H1 (cell line): ENCODE data around the gene EME2. TPM values are rescaled to one million over a fixed set of nuclear protein-coding genes. Genes with fewer than 3 reads are reported as not detected.

Source experiments
- CTCF ChIA-PET: fragments of 300-600 bp; sonication (Branson Sonifier 250); formaldehyde crosslinking; loops from one replicate; lab custom pipeline; 2021; ENCODE audit not compliant: partially characterized antibody; lab: Charles Lee
- POLR2A ChIA-PET: fragments of 300-600 bp; sonication (Branson Sonifier 250); formaldehyde crosslinking; loops from one replicate; lab custom pipeline; 2021; ENCODE audit warnings: inconsistent platforms; ENCODE audit not compliant: partially characterized antibody; lab: Charles Lee
- DNase-seq, 2 experiments: peaks; one replicate each; pipeline versions ENCODE4 v3.0.0 to v3.0.0-alpha.2; 2010 to 2022; ENCODE audit warnings: low spot score in 2 of 2, low read depth in 1 of 2, mixed read lengths in 1 of 2
- FAIRE-seq: peaks from 2 replicates; lab custom pipeline; 2011; peaks lifted over from hg19 to GRCh38; lab: Jason Lieb, UNC
- H2AFZ ChIP-seq: 2 replicates; pipeline ENCODE4 v1.8.1; 2012; ENCODE audit warnings: low read length, inconsistent platforms
- H2AK5ac ChIP-seq: 2 replicates; pipeline ENCODE4 v1.6.1; 2013; ENCODE audit warnings: low read depth, low read length
- H2BK120ac ChIP-seq: replicated peaks from 2 replicates; pipeline ENCODE3; 2013; ENCODE audit warnings: low read depth, low read length, inconsistent platforms
- H2BK12ac ChIP-seq: 2 replicates; pipeline ENCODE4 v1.6.1; 2013; ENCODE audit warnings: low read depth, low read length
- H2BK15ac ChIP-seq: 2 replicates; pipeline ENCODE4 v1.6.1; 2013; ENCODE audit warnings: low read length
- H2BK20ac ChIP-seq: 2 replicates; pipeline ENCODE4 v1.6.1; 2013; ENCODE audit warnings: low read length
- H2BK5ac ChIP-seq: 2 replicates; pipeline ENCODE4 v1.6.1; 2013; ENCODE audit warnings: low read depth, low read length
- H3K14ac ChIP-seq: 2 replicates; pipeline ENCODE4 v1.6.1; 2013; ENCODE audit warnings: inconsistent platforms; ENCODE audit not compliant: insufficient read length
- H3K18ac ChIP-seq: 2 replicates; pipeline ENCODE4 v1.6.1; 2013; ENCODE audit warnings: low read length; ENCODE audit errors: extremely low read depth
- H3K23ac ChIP-seq: 2 replicates; pipeline ENCODE4 v1.6.1; 2013; ENCODE audit warnings: inconsistent platforms; ENCODE audit not compliant: insufficient read length
- H3K23me2 ChIP-seq: 2 replicates; pipeline ENCODE4 v1.6.1; 2013; ENCODE audit warnings: low read depth, low read length
- H3K27ac ChIP-seq: 2 replicates; pipeline ENCODE4 v1.6.1; 2011; ENCODE audit warnings: low read depth, low read length, inconsistent platforms
- H3K27me3 ChIP-seq, 4 experiments: replicated peaks in 1 of 4; 1 replicate in 1 of 4; 2 replicates in 3 of 4; pipeline versions ENCODE4 v1.6.1 to v1.8.1; 2011 to 2013; ENCODE audit warnings: low read length in 3 of 4, mild to moderate bottlenecking in 3 of 4, inconsistent platforms in 2 of 4, mixed read lengths in 2 of 4, moderate library complexity in 1 of 4; ENCODE audit not compliant: control insufficient read depth in 3 of 4, insufficient read depth in 3 of 4; ENCODE audit errors: extremely low read depth in 1 of 4
- H3K36me3 ChIP-seq, 4 experiments: 2 replicates each; pipeline versions ENCODE4 v1.6.1 to v1.8.1; 2011 to 2013; ENCODE audit warnings: mild to moderate bottlenecking in 4 of 4, low read length in 3 of 4, moderate library complexity in 2 of 4, control low read depth in 1 of 4, inconsistent platforms in 1 of 4; ENCODE audit not compliant: insufficient read depth in 4 of 4, control insufficient read depth in 2 of 4
- H3K4ac ChIP-seq: replicated peaks from 2 replicates; pipeline ENCODE3; 2013; ENCODE audit warnings: low read length, low read depth, mixed read lengths, inconsistent platforms; ENCODE audit not compliant: insufficient read length
- H3K4me1 ChIP-seq, 4 experiments: replicated peaks in 1 of 4; 1 replicate in 1 of 4; 2 replicates in 3 of 4; pipeline versions ENCODE4 v1.6.1 to v1.8.1; 2011 to 2013; ENCODE audit warnings: low read length in 3 of 4, inconsistent platforms in 2 of 4, mixed read lengths in 1 of 4; ENCODE audit not compliant: insufficient read depth in 4 of 4, control insufficient read depth in 3 of 4
- H3K4me2 ChIP-seq, 2 experiments: 2 replicates each; pipeline versions ENCODE4 v1.6.1 to v1.8.1; 2011 to 2013; ENCODE audit warnings: low read depth in 2 of 2, low read length in 2 of 2, control low read depth in 1 of 2, inconsistent platforms in 1 of 2, mild to moderate bottlenecking in 1 of 2; ENCODE audit not compliant: insufficient read depth in 1 of 2
- H3K4me3 ChIP-seq, 4 experiments: fragments of 200-600, 300-600 bp in 1 of 4; sonication (generic), shearing (Covaris generic), sonication (Bioruptor Twin) in 1 of 4; 2 replicates each; pipeline versions ENCODE4 v1.5.1 to v1.8.1; 2011 to 2016; ENCODE audit warnings: low read length in 4 of 4, low read depth in 3 of 4, control low read depth in 2 of 4, inconsistent platforms in 2 of 4, mild to moderate bottlenecking in 2 of 4, mixed read lengths in 1 of 4, moderate library complexity in 1 of 4; ENCODE audit not compliant: insufficient read depth in 2 of 4; ENCODE audit errors: extremely low read depth in 1 of 4
- H3K56ac ChIP-seq: replicated peaks from 2 replicates; pipeline ENCODE3; 2013; ENCODE audit warnings: low read depth, mild to moderate bottlenecking, mixed read lengths, low read length, inconsistent platforms; ENCODE audit not compliant: insufficient read length
- H3K79me1 ChIP-seq: 2 replicates; pipeline ENCODE4 v1.6.1; 2013; ENCODE audit warnings: low read depth, low read length, control low read depth
- H3K79me2 ChIP-seq, 2 experiments: 2 replicates each; pipeline versions ENCODE4 v1.6.1 to v1.8.1; 2012 to 2013; ENCODE audit warnings: low read length in 2 of 2, mild to moderate bottlenecking in 2 of 2, inconsistent platforms in 1 of 2; ENCODE audit not compliant: insufficient read depth in 2 of 2, control insufficient read depth in 1 of 2
- H3K9ac ChIP-seq, 4 experiments: replicated peaks in 1 of 4; 1 replicate in 1 of 4; 2 replicates in 3 of 4; pipeline versions ENCODE4 v1.6.1 to v1.8.1; 2011 to 2013; ENCODE audit warnings: low read depth in 3 of 4, low read length in 3 of 4, control low read depth in 2 of 4, mild to moderate bottlenecking in 2 of 4, moderate library complexity in 2 of 4, inconsistent platforms in 1 of 4; ENCODE audit errors: extremely low read depth in 1 of 4
- H3K9me3 ChIP-seq, 2 experiments: 2 replicates each; pipeline versions ENCODE4 v1.6.1 to v1.8.1; 2012 to 2013; ENCODE audit warnings: mild to moderate bottlenecking in 2 of 2, moderate library complexity in 2 of 2, control low read depth in 1 of 2, inconsistent platforms in 1 of 2, low read depth in 1 of 2, low read length in 1 of 2, mixed read lengths in 1 of 2; ENCODE audit not compliant: insufficient read depth in 2 of 2
- H4K20me1 ChIP-seq, 2 experiments: replicated peaks in 1 of 2; 2 replicates each; pipeline versions ENCODE3 to v1.8.1; 2011 to 2013; ENCODE audit warnings: inconsistent platforms in 2 of 2, low read length in 2 of 2, mild to moderate bottlenecking in 1 of 2; ENCODE audit not compliant: insufficient read depth in 2 of 2, control insufficient read depth in 1 of 2
- H4K5ac ChIP-seq: 2 replicates; pipeline ENCODE4 v1.6.1; 2013; ENCODE audit warnings: low read length, low read depth, mixed read lengths, inconsistent platforms; ENCODE audit not compliant: insufficient read length
- H4K8ac ChIP-seq: 2 replicates; pipeline ENCODE4 v1.8.0; 2013; ENCODE audit warnings: mild to moderate bottlenecking, moderate library complexity, low read length, inconsistent platforms; ENCODE audit not compliant: insufficient read depth; ENCODE audit errors: extremely low read depth
- H4K91ac ChIP-seq: replicated peaks from 2 replicates; pipeline ENCODE3; 2013; ENCODE audit warnings: low read length, mixed read lengths, inconsistent platforms; ENCODE audit not compliant: insufficient read length
- SAP30 ChIP-seq: fragments of 300-600 bp; sonication (generic); IDR thresholded peaks from 2 replicates; pipeline ENCODE4 v1.7.1; 2012; ENCODE audit warnings: low read length, moderate library complexity, mild to moderate bottlenecking, inconsistent platforms; ENCODE audit not compliant: insufficient read depth, insufficient replicate concordance
- WGBS, 2 experiments: shearing (Covaris generic) in 1 of 2; methylation state at CpG; one replicate each; pipeline versions ENCODE4 v1.1.6 to v1.1.7; 2013 to 2015; ENCODE audit warnings: low lambda C conversion rate in 2 of 2, mixed read lengths in 2 of 2, inconsistent platforms in 1 of 2, low coverage in 1 of 2, missing lambda C conversion rate in 1 of 2; ENCODE audit not compliant: insufficient replicate concordance in 2 of 2, insufficient coverage in 1 of 2, insufficient read length in 1 of 2; ENCODE audit errors: extremely low coverage in 1 of 2, missing lambda C conversion rate in 1 of 2; 5-methylcytosine and 5-hydroxymethylcytosine counted together
- long read RNA-seq, 2 experiments: library from RNA in 1 of 2; library from capped mRNA in 1 of 2; stranded (forward); transcript quantifications; one replicate each; pipeline ENCODE4 v2.0.0, GENCODE V29; 2021; ENCODE audit warnings: inconsistent platforms in 1 of 2
- polyA minus RNA-seq, 3 experiments: library from RNA; depleted of rRNA, polyadenylated mRNA; stranded (reverse); fragments of >200 nt; gene quantifications; 1 replicate in 2 of 3; 2 replicates in 1 of 3; pipeline ENCODE4 v1.2.3, GENCODE V29; 2011
- polyA plus RNA-seq, 7 experiments: library from polyadenylated mRNA; depleted of rRNA in 3 of 7; stranded (reverse) in 5 of 7; unstranded in 2 of 7; fragments of >200 nt in 5 of 7; fragments of 200-250 nt in 2 of 7; gene quantifications; 1 replicate in 5 of 7; 2 replicates in 1 of 7; 4 replicates in 1 of 7; pipeline versions ENCODE4 v1.2.1 to v1.2.3, GENCODE V29; 2011 to 2013; ENCODE audit warnings: missing spikeins in 2 of 7, mixed read lengths in 2 of 7
- total RNA-seq: library from RNA; stranded (reverse); fragmentation: NEBNext Ultra II Directional; extraction: Animal tissue kit (Norgen Biotek cat#: 25700); gene quantifications from 2 replicates; pipeline ENCODE4 v1.2.1, GENCODE V29; 2021

Gene EME2
- total RNA-seq (19.3 and 19.7 TPM in 2 replicates), polyA plus RNA-seq (2011; rRNA removed) (13.1 and 17.0 TPM in 2 replicates), polyA minus RNA-seq (2011; rRNA and poly(A)+ RNA removed) (4.4 and 4.6 TPM in 2 replicates)
- 17.4 TPM for polyA plus RNA-seq (2011; cell fraction: cytosol; rRNA removed)
- polyA plus RNA-seq (2011; cell fraction: nucleus; rRNA removed) = 144 TPM
- polyA plus RNA-seq (2012, experiment 1 of 2) = 15.4 to 20.9 TPM (median 18.8 TPM) in 4 replicates
- 10.1 TPM for polyA plus RNA-seq (2012, experiment 2 of 2)
- polyA plus RNA-seq (2013, experiment 1 of 2) = 6.1 TPM
- polyA plus RNA-seq (2013, experiment 2 of 2) = 4.8 TPM
- polyA minus RNA-seq (2011; cell fraction: cytosol; rRNA and poly(A)+ RNA removed) = 8.2 TPM
- 33.1 TPM for polyA minus RNA-seq (2011; cell fraction: nucleus; rRNA and poly(A)+ RNA removed)
- long read RNA-seq, experiment 1, partial matches to known transcripts = 0 of 4 reads
- long read RNA-seq, experiment 1, other reads (novel, unspliced or antisense) = 4 of 4 reads
- long read RNA-seq, experiment 2 = 0 reads

- FAIRE-seq (no peak), DNase-seq (no peak)
- Histone ChIP-seq H3K27me3 (no peaks in the 10 kb centered on the region), H4K91ac (peak within 1 kb of the TSS; percentile 85), H3K14ac (no peak within 1 kb of the TSS), H2BK20ac (no peak within 1 kb of the TSS), H4K5ac (peak within 1 kb of the TSS; percentile 81), H2BK15ac (peak within 1 kb of the TSS; percentile 72; the same call in 1 of the 2 replicates), H3K79me2 (peaks cover 0 to 15% of the 10 kb centered on the region in 2 experiments; a peak in 1 of 4 replicates), H3K4me1 (peaks cover 0 to 12% (median 10%) of the 10 kb centered on the region in 4 experiments; a peak in 5 of 7 replicates), H3K9ac (peak within 1 kb of the TSS; percentile 69 to 94 (median 89)), H4K20me1 (peaks cover 0 to 19% of the 10 kb centered on the region in 2 experiments), H3K56ac (peak within 1 kb of the TSS; percentile 73), H2BK120ac (no peak within 1 kb of the TSS), H3K27ac (peak within 1 kb of the TSS; percentile 62), H3K9me3 (no peaks in the 10 kb centered on the region), H2AFZ (no peak within 1 kb of the TSS; the same call in 1 of the 2 replicates), H2BK5ac (peak within 1 kb of the TSS; percentile 88), H3K36me3 (peaks cover 2 to 31% (median 8%) of the 10 kb centered on the region in 4 experiments; a peak in 6 of 8 replicates), H4K8ac (peak within 1 kb of the TSS; percentile 94), H2BK12ac (peak within 1 kb of the TSS; percentile 4; the same call in 1 of the 2 replicates), H3K23me2 (peaks cover 17% of the 10 kb centered on the region), H3K79me1 (peaks cover 4% of the 10 kb centered on the region), H3K4ac (peak within 1 kb of the TSS; percentile 90), H2AK5ac (peak within 1 kb of the TSS; percentile 27; the same call in 1 of the 2 replicates), H3K23ac (no peak within 1 kb of the TSS), H3K4me3 (peak within 1 kb of the TSS; percentile 82 to 91 (median 82)), H3K4me2 (peak within 1 kb of the TSS; percentile 71 to 92), H3K18ac (peak within 1 kb of the TSS; percentile 90)
- POLR2A ChIA-PET = interaction anchor here (0.7 to 13.5 kb wide), 20 partner anchors 7 to 383 kb away, joined by 3 to 246 read pairs (median 5); partner anchors contain the start of genes FAHD1, HAGH, IGFALS and JPT2
- WGBS, 2 experiments = 4% methylated on average over 47 of the region's 53 CpGs; no CpG with 5 or more reads in 1 of the 2 experiments
- CTCF ChIA-PET = interaction anchor here (0.6 to 2.7 kb wide), 8 partner anchors 7 to 509 kb away, joined by 3 to 13 read pairs (median 4); partner anchors contain the start of genes IGFALS, MAPK8IP3, NUBP2 and SPSB3
- peak; percentile 10 for TF ChIP-seq SAP30
Observed at GRCh38 chr16:1772362-1772907, at the start of gene EME2. Gene EME2 (plus strand): TSS chr16:1772810. CDS start chr16:1773228, 418 bp downstream.
